ENCODE data around the gene OR8J3. TPM values are rescaled to one million over a fixed set of nuclear protein-coding genes. Genes with fewer than 3 reads are reported as not detected.
"Not testable (repeated sequence)": the region's sequence is repeated elsewhere in the genome, so short reads cannot be mapped to it uniquely, and the experiment has no call there.

OR8J3 gene, protein sequence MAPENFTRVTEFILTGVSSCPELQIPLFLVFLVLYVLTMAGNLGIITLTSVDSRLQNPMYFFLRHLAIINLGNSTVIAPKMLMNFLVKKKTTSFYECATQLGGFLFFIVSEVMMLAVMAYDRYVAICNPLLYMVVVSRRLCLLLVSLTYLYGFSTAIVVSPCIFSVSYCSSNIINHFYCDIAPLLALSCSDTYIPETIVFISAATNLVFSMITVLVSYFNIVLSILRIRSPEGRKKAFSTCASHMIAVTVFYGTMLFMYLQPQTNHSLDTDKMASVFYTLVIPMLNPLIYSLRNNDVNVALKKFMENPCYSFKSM
- polyA plus RNA-seq (ENCODE audit: insufficient read length), result not detected
- long read RNA-seq, donor 1, result 0 reads
- long read RNA-seq, donor 2, result 0 reads
- long read RNA-seq, donor 3, result 0 reads
- long read RNA-seq, donor 4, result 0 reads
- long read RNA-seq, donor 5, result 0 reads
- long read RNA-seq, donor 6, result 0 reads
- long read RNA-seq, donor 7, result 0 reads
- long read RNA-seq, donor 8, result 0 reads

DNA sequence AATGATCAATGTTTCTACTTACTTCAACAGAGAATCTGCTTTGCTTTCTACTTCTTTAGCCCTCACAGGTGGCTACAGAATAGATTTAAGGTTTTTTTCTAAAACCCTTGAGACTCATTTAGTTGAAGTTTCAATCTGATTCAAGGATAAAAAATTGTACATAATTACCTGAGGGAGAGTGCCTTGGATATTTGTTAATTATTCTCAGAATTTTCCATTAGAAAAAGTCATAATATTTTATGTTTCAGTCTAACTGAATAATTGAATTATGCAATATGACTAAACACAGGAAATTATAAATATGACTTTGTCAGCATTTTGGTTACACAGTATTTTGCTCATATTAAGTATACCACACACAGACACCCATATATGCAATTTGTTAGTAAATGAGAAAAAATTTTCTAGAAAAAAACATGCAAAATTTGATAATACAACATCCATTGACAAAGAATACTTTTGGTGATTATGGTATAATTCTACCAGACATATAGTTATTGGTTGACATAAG lies at the start of gene OR8J3:
TSS of gene OR8J3 (minus strand) at position 51 of the 511 bp plus-strand sequence. CDS start 2,483 bp downstream, outside the sequence.
- DNase-seq, result no peak

DNA sequence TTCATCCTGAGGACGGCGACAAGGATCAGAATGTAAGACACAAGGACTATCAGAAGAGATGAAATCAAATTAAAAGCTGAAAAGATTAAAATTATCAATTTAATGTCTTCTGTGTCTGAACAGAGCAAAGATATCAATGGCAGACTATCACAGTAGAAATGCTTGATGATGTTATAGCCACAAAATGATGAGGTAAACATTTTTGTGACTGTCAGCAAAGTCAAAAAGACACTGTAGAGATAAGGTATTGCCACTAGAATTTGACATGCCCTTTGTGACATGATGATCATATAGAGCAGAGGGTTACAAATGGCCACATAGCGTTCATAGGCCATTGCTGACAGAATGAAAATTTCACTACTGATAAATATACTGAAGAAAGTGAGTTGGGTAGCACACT lies 48.6 kb upstream of the OR8J3 start:
- no peak for DNase-seq

DNA sequence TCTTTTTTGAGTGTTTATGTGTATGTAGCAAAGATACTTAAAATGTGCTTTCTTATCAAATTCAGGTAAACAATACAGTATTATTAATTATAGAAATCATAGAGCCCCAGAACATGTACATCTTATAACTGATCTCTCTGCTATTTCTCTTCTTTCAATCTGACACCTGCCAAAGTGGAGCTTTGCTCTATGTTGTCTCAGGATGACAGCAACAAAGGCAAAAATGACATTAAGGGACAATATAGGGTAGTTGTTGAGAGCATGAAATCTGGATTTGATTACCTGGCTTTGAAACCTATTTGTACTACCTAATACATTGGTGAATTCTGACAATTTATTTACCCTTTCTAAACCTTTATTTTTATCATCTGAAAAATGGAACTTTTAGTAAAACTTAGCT lies 43.5 kb upstream of the OR8J3 start:
- no peak for DNase-seq

DNA sequence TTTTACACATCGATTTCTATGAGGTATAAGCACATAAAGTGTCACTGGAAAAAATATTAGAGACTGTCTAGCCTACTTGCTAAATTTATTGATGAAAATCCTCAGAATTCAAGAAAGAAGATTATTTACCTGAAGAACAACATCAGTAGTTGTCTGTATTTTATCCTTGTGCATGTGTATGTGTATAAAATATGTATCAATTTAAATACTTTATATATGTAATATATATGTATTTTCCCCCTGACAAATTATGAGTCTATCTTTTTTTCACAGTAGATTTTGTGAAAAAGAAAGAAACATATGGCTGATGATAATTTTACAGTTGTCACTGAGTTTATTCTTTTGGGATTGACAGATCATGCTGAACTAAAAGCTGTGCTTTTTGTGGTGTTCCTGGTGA lies 36.3 kb upstream of the OR8J3 start, which contains the start of gene OR5J2:
TSS of gene OR5J2 (plus strand) at position 301 of the 400 bp plus-strand sequence. CDS start at position 301, 0 bp downstream.
- no peak for DNase-seq

DNA sequence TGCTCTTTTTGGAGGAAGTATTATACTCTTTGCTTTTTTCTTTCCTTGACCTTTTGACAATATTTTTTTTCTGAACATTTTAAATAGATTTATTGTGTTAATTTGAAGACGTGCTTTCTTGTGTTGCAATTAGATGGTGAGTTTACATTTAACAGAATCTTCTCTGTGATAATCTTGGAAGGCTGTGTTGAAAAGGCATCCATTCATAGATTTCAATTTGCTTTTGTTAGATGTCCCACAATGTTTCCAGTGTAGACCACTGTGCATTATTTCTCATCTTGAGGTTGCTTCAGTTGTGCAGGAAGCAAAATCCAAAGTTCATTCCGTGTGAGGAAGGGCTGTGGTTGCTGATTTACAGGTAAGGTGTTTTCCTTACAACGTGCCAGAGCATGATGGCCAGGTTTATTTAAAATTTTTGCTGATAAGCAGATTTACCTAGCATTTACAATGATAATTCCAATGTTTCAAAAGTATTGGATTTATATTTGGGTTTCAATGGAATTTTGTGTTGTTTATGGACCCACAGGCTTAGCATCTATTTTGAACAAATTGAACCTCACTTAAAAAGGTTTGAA lies 32.3 kb upstream of the OR8J3 start:
- DNase-seq, result no peak

DNA sequence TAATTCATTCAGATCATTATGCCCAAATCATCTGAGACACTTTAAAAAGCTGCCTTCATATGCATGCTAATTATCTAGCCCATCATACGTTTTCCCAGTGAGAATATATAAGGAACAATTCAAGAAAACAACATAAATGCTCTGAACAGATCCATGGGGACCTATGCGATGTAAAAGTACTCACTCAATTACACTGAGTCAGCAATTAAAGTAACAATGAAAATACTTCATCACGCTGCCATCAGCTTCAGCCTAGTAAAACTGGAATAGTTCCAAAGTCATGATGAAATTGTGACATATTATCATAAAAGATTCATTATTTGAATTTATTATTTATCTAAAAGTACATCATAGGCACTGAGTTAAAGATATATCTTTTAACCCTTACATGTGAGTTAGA lies 23.8 kb upstream of the OR8J3 start:
- no peak for DNase-seq

DNA sequence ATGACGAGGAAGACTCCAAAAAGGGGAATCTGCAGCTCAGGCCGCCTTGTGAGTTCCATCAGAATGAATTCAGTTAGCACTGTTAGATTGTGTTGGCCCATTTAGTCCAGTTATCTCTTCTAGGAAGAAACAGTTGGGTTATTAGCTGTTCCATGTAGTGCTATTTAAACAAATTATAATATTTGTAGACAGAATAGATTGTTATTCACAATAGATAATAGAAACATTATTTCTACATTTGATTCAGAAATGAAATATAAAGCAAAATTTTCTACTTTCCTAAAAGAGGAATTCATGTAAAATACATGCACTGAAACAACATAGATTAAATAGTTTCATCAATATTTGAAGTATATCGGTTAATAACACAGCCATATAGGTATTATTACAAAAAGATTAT lies 20.2 kb upstream of the OR8J3 start, which contains the start of gene OR8K5:
TSS of gene OR8K5 (minus strand) at position 101 of the 400 bp plus-strand sequence. CDS start at position 101, 0 bp downstream.
- DNase-seq, result no peak

DNA sequence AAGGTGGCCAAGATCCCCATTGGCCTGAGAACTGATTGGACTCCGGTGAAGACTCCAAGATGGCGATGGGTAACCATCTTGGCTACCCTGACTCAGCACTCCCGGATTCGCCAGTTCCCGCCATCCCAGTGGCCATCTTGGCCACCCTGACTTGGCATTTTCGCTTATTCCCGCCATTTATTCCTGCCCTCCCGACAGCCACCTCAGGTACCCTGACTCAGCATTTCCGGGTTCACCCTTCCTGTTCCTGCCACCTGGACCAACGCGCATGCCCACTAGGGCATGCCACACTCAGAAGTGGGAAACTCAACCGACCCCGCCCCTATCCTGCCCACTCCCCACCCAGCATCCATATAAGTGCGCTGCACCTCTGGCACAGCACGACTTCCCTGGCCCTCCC lies 12.3 kb upstream of the OR8J3 start:
- no peak for DNase-seq

DNA sequence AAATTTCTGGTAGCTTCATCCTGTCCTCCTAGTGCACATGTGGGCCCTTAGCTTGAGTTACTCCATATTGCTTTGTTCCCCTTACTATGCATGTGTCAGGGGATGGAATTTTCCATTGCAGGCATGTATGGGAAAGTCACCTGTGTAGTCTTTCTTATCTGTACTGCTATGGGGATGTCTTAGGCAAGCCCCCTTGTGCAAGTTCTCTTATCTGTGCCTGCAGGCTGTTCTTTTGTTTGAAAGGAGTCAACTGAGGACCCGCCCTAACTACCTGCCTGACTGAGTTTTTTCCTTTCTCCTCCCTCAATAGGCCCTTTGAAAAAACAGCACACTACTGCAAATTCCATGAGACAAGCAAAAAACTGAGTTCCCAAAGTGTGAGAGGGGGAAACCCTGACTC lies 11.4 kb upstream of the OR8J3 start:
- no peak for DNase-seq

DNA sequence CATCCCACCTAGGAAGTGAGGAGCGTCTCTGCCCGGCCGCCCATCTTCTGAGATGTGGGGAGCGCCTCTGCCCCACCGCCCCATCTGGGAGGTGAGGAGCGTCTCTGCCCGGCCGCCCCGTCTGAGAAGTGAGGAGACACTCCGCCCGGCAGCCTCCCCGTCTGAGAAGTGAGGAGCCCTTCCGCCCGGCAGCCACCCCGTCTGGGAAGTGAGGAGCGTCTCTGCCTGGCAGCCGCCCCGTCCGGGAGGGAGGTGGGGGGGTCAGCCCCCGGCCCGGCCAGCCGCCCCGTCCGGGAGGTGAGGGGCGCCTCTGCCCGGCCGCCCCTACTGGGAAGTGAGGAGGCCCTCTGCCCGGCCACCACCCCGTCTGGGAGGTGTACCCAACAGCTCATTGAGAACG lies 3.7 kb upstream of the OR8J3 start:
- not testable (repeated sequence) for DNase-seq

DNA sequence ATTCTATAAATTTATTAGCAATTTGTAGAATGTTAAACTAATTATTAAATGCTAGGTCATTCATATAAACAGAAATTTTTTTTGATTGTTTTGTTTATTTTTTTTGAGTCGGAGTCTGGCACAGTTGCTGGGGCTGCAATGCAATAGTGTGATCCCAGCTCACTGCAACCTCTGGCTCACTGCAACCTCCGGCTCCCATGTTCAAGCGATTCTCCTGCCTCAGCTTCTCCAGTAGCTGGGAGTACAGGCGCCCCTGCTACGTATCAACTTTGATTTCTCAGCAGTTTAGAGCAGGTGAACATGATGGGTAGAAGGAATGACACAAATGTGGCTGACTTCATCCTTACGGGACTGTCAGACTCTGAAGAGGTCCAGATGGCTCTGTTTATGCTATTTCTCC lies 17.9 kb downstream of the OR8J3 start, which contains the start of gene OR8H3:
TSS of gene OR8H3 (plus strand) at position 301 of the 400 bp plus-strand sequence. CDS start at position 301, 0 bp downstream.
- DNase-seq, result no peak

DNA sequence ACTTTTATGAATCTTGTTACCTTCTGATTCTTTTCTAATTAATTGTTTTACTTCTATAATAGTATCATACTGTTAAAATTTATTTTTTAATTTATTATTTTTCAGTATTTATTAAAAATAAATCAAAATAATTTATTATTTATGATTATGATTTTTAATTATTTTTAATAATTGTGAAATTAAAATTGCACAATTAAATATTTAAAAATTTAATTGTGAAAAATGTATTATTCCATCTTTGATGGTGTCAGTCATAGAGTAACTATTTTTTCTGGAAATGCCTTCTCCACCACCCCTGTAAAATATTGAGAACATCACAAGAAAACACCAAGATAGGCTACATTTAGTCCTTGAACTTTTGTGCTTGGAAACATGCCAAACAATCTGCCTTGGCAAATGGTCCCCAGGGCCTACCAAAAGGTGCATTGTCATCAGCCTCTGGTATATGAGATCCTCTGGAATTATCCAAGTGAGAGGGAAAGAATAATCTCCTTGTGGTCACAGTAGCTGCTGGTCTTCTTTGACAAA lies 36.7 kb downstream of the OR8J3 start, which contains the start of gene OR8H2:
TSS of gene OR8H2 (plus strand) at position 478 of the 528 bp plus-strand sequence. CDS start 1,356 bp downstream, outside the sequence.
- no peak for DNase-seq

DNA sequence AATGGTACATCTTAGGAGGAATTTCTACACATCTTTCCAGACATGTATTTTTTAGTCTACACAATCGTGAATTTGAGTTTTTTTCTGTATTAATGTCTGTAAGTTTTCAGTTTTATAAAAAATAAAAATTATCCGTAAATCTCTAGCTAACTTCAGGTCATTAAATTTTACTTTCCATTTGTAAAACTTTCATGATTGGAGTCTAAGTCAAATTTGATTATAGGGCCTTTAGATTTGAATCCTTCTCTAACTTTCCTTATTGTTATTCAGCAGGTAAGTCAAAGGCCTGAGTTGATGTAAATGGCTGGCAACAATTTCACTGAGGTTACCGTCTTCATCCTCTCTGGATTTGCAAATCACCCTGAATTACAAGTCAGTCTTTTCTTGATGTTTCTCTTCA lies 47.0 kb downstream of the OR8J3 start, which contains the start of gene OR8I2:
TSS of gene OR8I2 (plus strand) at position 301 of the 400 bp plus-strand sequence. CDS start at position 301, 0 bp downstream.
- DNase-seq, result no peak

DNA sequence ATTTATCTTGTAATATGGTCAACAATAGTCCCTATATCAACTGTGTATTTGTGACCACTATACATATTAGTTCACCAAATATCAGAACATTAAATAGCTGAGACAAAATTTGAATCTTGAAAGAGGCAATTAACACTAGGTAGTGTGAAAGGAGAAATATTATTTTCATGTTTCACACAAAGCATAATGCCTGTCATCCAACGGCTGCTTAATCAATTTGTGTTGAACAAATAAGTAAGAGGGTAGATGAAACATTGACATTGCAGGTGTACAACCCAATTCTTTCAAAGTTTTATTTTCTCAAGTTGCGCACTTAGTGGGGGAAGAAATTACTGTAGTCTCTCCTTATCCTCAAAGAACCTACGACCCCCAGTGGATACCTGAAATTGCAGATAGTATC lies 50.3 kb downstream of the OR8J3 start:
- DNase-seq, result no peak

Other genes starting within 250 kb of the OR8J3 start
- gene OR5W2, start 225.6 kb downstream of the OR8J3 start, polyA plus RNA-seq (ENCODE audit: insufficient read length), result not detected
- not detected for gene OR5I1, start 203.8 kb downstream of the OR8J3 start, polyA plus RNA-seq (ENCODE audit: insufficient read length)
- not detected for gene OR10AG1, start 170.3 kb downstream of the OR8J3 start, polyA plus RNA-seq (ENCODE audit: insufficient read length)
- not detected for gene OR5F1, start 145.6 kb downstream of the OR8J3 start, polyA plus RNA-seq (ENCODE audit: insufficient read length)
- 0.07 TPM for gene OR5AS1, start 112.5 kb downstream of the OR8J3 start, polyA plus RNA-seq (ENCODE audit: insufficient read length)
- not detected for gene OR8I2, start 46.9 kb downstream of the OR8J3 start, polyA plus RNA-seq (ENCODE audit: insufficient read length)
- not detected for gene OR8H2, start 36.5 kb downstream of the OR8J3 start, polyA plus RNA-seq (ENCODE audit: insufficient read length)
- gene OR8H3, start 17.8 kb downstream of the OR8J3 start, polyA plus RNA-seq (ENCODE audit: insufficient read length), result not detected
- gene OR8K5, start 20.1 kb upstream of the OR8J3 start, polyA plus RNA-seq (ENCODE audit: insufficient read length), result not detected
- gene OR5J2, start 36.4 kb upstream of the OR8J3 start, polyA plus RNA-seq (ENCODE audit: insufficient read length), result not detected
- gene OR5T2, start 94.1 kb upstream of the OR8J3 start, polyA plus RNA-seq (ENCODE audit: insufficient read length), result not detected
- not detected for gene OR5T3, start 112.1 kb upstream of the OR8J3 start, polyA plus RNA-seq (ENCODE audit: insufficient read length)
- not detected for gene OR5T1, start 134.0 kb upstream of the OR8J3 start, polyA plus RNA-seq (ENCODE audit: insufficient read length)
- 0.05 TPM for gene OR8H1, start 152.1 kb upstream of the OR8J3 start, polyA plus RNA-seq (ENCODE audit: insufficient read length)
- gene OR8K3, start 174.9 kb upstream of the OR8J3 start, polyA plus RNA-seq (ENCODE audit: insufficient read length), result not detected
- gene OR8K1, start 205.8 kb upstream of the OR8J3 start, polyA plus RNA-seq (ENCODE audit: insufficient read length), result not detected
- not detected for gene OR8J1, start 214.1 kb upstream of the OR8J3 start, polyA plus RNA-seq (ENCODE audit: insufficient read length)
- gene OR8U1, start 235.4 kb upstream of the OR8J3 start, polyA plus RNA-seq (ENCODE audit: insufficient read length), result not detected